Measurements from ENCODE around the gene CYP19A1. TPM values are rescaled to one million over a fixed set of nuclear protein-coding genes. Genes with fewer than 3 reads are reported as not detected.

The CYP19A1 gene
- total and polyA plus RNA-seq, 5 donors, result 0.45 to 1.3 (median 1.0) TPM

- intact Hi-C loops (cut with DNase I), result no loop called here
- DNase-seq (no peak), ATAC-seq (no peak)
- H3K4me1 ChIP-seq (ENCODE audit: control insufficient read depth, insufficient read depth, low read length), result no peaks in the 10 kb centered on the region
- no peaks in the 10 kb centered on the region for H3K27me3 ChIP-seq (ENCODE audit: control insufficient read depth, insufficient read depth)
- H3K4me3 ChIP-seq (ENCODE audit: low read length), result no peak overlapping the region
- H3K27ac ChIP-seq (ENCODE audit: low read length), result no peak overlapping the region
- no peaks in the 10 kb centered on the region for H3K9me3 ChIP-seq (ENCODE audit: control insufficient read depth, low read length)
These were observed 25.4 kb downstream of the CYP19A1 start for GRCh38 chr15:51313074-51313393.

GRCh38 chr15:51312166-51313073 lies 26.0 kb downstream of the CYP19A1 start:
- no peaks in the 10 kb centered on the region for H3K9me3 ChIP-seq (ENCODE audit: control insufficient read depth, low read length)
- WGBS, result 59% methylated on average over 8 of the region's 8 CpGs
- intact Hi-C loops (cut with DNase I), result no loop called here
- H3K27me3 ChIP-seq (ENCODE audit: control insufficient read depth, insufficient read depth), result no peaks in the 10 kb centered on the region
- ATAC-seq, result no peak
- DNase-seq, result no peak
- H3K4me3 ChIP-seq (ENCODE audit: low read length), result no peak overlapping the region
- no peak overlapping the region for H3K27ac ChIP-seq (ENCODE audit: low read length)
- no peaks in the 10 kb centered on the region for H3K4me1 ChIP-seq (ENCODE audit: control insufficient read depth, insufficient read depth, low read length)

GRCh38 chr15:51311510-51311909 lies 26.9 kb downstream of the CYP19A1 start:
- intact Hi-C loops (cut with DNase I), result no loop called here
- no peak for DNase-seq
- 63% methylated on average over 2 of the region's 2 CpGs for WGBS
- no peaks in the 10 kb centered on the region for H3K27me3 ChIP-seq (ENCODE audit: control insufficient read depth, insufficient read depth)
- H3K27ac ChIP-seq (ENCODE audit: low read length), result no peak overlapping the region
- no peak overlapping the region for H3K4me3 ChIP-seq (ENCODE audit: low read length)
- no peaks in the 10 kb centered on the region for H3K4me1 ChIP-seq (ENCODE audit: control insufficient read depth, insufficient read depth, low read length)
- ATAC-seq, result no peak
- no peaks in the 10 kb centered on the region for H3K9me3 ChIP-seq (ENCODE audit: control insufficient read depth, low read length)

- intact Hi-C loops (cut with DNase I), result no loop called here
- no peaks in the 10 kb centered on the region for H3K9me3 ChIP-seq (ENCODE audit: control insufficient read depth, low read length)
- no peaks in the 10 kb centered on the region for H3K4me1 ChIP-seq (ENCODE audit: control insufficient read depth, insufficient read depth, low read length)
- peak overlapping the region; percentile 65 for H3K27ac ChIP-seq (ENCODE audit: low read length)
- H3K27me3 ChIP-seq (ENCODE audit: control insufficient read depth, insufficient read depth), result no peaks in the 10 kb centered on the region
- ATAC-seq, result peak; percentile 30 to 66
- no peak for DNase-seq
- H3K4me3 ChIP-seq (ENCODE audit: low read length), result no peak overlapping the region
- 54% methylated on average over 2 of the region's 2 CpGs for WGBS
These were observed 28.3 kb downstream of the CYP19A1 start for GRCh38 chr15:51310064-51310463.

- Histone ChIP-seq H3K4me3 (ENCODE audit: low read length) (no peak overlapping the region), H3K27ac (ENCODE audit: low read length) (no peak overlapping the region), H3K27me3 (ENCODE audit: control insufficient read depth, insufficient read depth) (no peaks in the 10 kb centered on the region), H3K4me1 (ENCODE audit: control insufficient read depth, insufficient read depth, low read length) (peaks cover 2% of the 10 kb centered on the region), H3K9me3 (ENCODE audit: control insufficient read depth, low read length) (no peaks in the 10 kb centered on the region)
- intact Hi-C loops (cut with DNase I), result no loop called here
- DNase-seq (peak in 1 of 3 donors; percentile 67), ATAC-seq (no peak)
- WGBS, result 70% methylated on average over 3 of the region's 3 CpGs
These were observed 30.6 kb downstream of the CYP19A1 start for GRCh38 chr15:51307811-51308210.

GRCh38 chr15:51307325-51307724 lies 31.1 kb downstream of the CYP19A1 start:
- H3K4me1 ChIP-seq (ENCODE audit: control insufficient read depth, insufficient read depth, low read length), result peaks cover 2% of the 10 kb centered on the region
- WGBS, result 67% methylated on average over 3 of the region's 3 CpGs
- no peak for DNase-seq
- no peaks in the 10 kb centered on the region for H3K27me3 ChIP-seq (ENCODE audit: control insufficient read depth, insufficient read depth)
- no peak overlapping the region for H3K4me3 ChIP-seq (ENCODE audit: low read length)
- ATAC-seq, result no peak
- no peaks in the 10 kb centered on the region for H3K9me3 ChIP-seq (ENCODE audit: control insufficient read depth, low read length)
- intact Hi-C loops (cut with DNase I), result no loop called here
- H3K27ac ChIP-seq (ENCODE audit: low read length), result no peak overlapping the region

- DNase-seq (no peak), ATAC-seq (no peak)
- Histone ChIP-seq H3K4me1 (ENCODE audit: control insufficient read depth, insufficient read depth, low read length) (peaks cover 2% of the 10 kb centered on the region), H3K27me3 (ENCODE audit: control insufficient read depth, insufficient read depth) (no peaks in the 10 kb centered on the region), H3K4me3 (ENCODE audit: low read length) (no peak overlapping the region), H3K27ac (ENCODE audit: low read length) (no peak overlapping the region), H3K9me3 (ENCODE audit: control insufficient read depth, low read length) (no peaks in the 10 kb centered on the region)
- 43% methylated on average over 2 of the region's 2 CpGs for WGBS
- intact Hi-C loops (cut with DNase I), result no loop called here
These were observed 34.9 kb downstream of the CYP19A1 start for GRCh38 chr15:51303462-51303980.

GRCh38 chr15:51302480-51302879 lies 35.9 kb downstream of the CYP19A1 start:
- WGBS, result 94% methylated on average over 6 of the region's 6 CpGs
- Histone ChIP-seq H3K27me3 (ENCODE audit: control insufficient read depth, insufficient read depth) (no peaks in the 10 kb centered on the region), H3K4me1 (ENCODE audit: control insufficient read depth, insufficient read depth, low read length) (peaks cover 2% of the 10 kb centered on the region), H3K27ac (ENCODE audit: low read length) (no peak overlapping the region), H3K4me3 (ENCODE audit: low read length) (no peak overlapping the region), H3K9me3 (ENCODE audit: control insufficient read depth, low read length) (no peaks in the 10 kb centered on the region)
- DNase-seq (no peak), ATAC-seq (no peak)
- intact Hi-C loops (cut with DNase I), result no loop called here

- WGBS, result 88% methylated on average over 5 of the region's 5 CpGs
- no peak overlapping the region for H3K4me3 ChIP-seq (ENCODE audit: low read length)
- intact Hi-C loops (cut with DNase I), result no loop called here
- H3K9me3 ChIP-seq (ENCODE audit: control insufficient read depth, low read length), result no peaks in the 10 kb centered on the region
- peaks cover 2% of the 10 kb centered on the region for H3K4me1 ChIP-seq (ENCODE audit: control insufficient read depth, insufficient read depth, low read length)
- ATAC-seq, result no peak
- no peaks in the 10 kb centered on the region for H3K27me3 ChIP-seq (ENCODE audit: control insufficient read depth, insufficient read depth)
- no peak for DNase-seq
- no peak overlapping the region for H3K27ac ChIP-seq (ENCODE audit: low read length)
These were observed 39.0 kb downstream of the CYP19A1 start for GRCh38 chr15:51299187-51300015.

- Histone ChIP-seq H3K4me1 (ENCODE audit: control insufficient read depth, insufficient read depth, low read length) (peaks cover 2% of the 10 kb centered on the region), H3K4me3 (ENCODE audit: low read length) (no peak overlapping the region), H3K27ac (ENCODE audit: low read length) (no peak overlapping the region), H3K27me3 (ENCODE audit: control insufficient read depth, insufficient read depth) (no peaks in the 10 kb centered on the region), H3K9me3 (ENCODE audit: control insufficient read depth, low read length) (no peaks in the 10 kb centered on the region)
- no peak for DNase-seq
- intact Hi-C loops (cut with DNase I), result no loop called here
- no peak for ATAC-seq
- 37% methylated on average over 2 of the region's 2 CpGs for WGBS
These were observed 39.8 kb downstream of the CYP19A1 start for GRCh38 chr15:51298620-51299019.

GRCh38 chr15:51290720-51291119 lies 47.7 kb downstream of the CYP19A1 start:
- Histone ChIP-seq H3K9me3 (ENCODE audit: control insufficient read depth, low read length) (no peaks in the 10 kb centered on the region), H3K4me1 (ENCODE audit: control insufficient read depth, insufficient read depth, low read length) (no peaks in the 10 kb centered on the region), H3K27ac (ENCODE audit: low read length) (no peak overlapping the region), H3K27me3 (ENCODE audit: control insufficient read depth, insufficient read depth) (no peaks in the 10 kb centered on the region), H3K4me3 (ENCODE audit: low read length) (no peak overlapping the region)
- ATAC-seq (no peak), DNase-seq (no peak)
- WGBS, result 85% methylated on average over 4 of the region's 4 CpGs
- intact Hi-C loops (cut with DNase I), result no loop called here

All from right cardiac atrium (tissue), 5 donors.